Measurements from ENCODE around the gene DSE.
"Not testable (repeated sequence)": the region's sequence is repeated elsewhere in the genome, so short reads cannot be mapped to it uniquely, and the experiment has no call there.

The DSE gene

DNA sequence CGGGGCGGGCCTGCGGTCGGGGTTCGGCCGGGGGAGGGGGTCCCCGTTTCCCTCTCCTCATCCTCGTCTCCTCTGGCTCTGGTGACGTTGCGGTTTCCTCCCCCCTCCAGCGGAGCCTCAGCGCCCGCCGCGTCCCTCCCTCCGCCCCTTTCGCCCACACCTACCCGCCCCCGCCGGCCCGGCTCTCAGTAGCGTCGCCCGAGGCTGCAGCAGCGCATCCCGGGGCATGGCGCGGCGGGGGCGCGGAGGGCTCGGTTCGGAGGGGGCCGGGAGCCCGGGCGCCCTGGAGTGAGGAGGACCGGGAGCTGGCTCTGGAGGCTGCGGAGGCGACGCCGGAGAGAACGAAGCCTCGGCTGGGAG, at the start of gene DSE:
Gene DSE, plus strand, starts transcription at position 188 of the 360 bp plus-strand sequence. CDS start 28,304 bp downstream, outside the sequence.
- H3K9me3 Mint-ChIP-seq: no peaks in the 10 kb centered on the region
- peaks cover 5% of the 10 kb centered on the region for H3K4me1 Mint-ChIP-seq (ENCODE audit: low read depth)
- H3K36me3 Mint-ChIP-seq (ENCODE audit: low read depth): peaks cover 2% of the 10 kb centered on the region
- H3K27ac Mint-ChIP-seq: no peak within 1 kb of the TSS
- H3K4me3 Mint-ChIP-seq: peak within 1 kb of the TSS; percentile 71
- H3K27me3 Mint-ChIP-seq (ENCODE audit: low read depth): peaks cover 68% of the 10 kb centered on the region

- H3K9me3 Mint-ChIP-seq; H3K36me3 Mint-ChIP-seq (ENCODE audit: low read depth): not testable (repeated sequence)
Observed at GRCh38 chr6:116321933-116322332, 48.8 kb upstream of the DSE start.

GRCh38 chr6:116323863-116324262, 46.9 kb upstream of the DSE start:
- H3K27ac Mint-ChIP-seq: no peak overlapping the region
- H3K4me1 Mint-ChIP-seq (ENCODE audit: low read depth): no peaks in the 10 kb centered on the region
- no peaks in the 10 kb centered on the region for H3K9me3 Mint-ChIP-seq
- H3K4me3 Mint-ChIP-seq: no peak overlapping the region
- no peaks in the 10 kb centered on the region for H3K36me3 Mint-ChIP-seq (ENCODE audit: low read depth)
- no peaks in the 10 kb centered on the region for H3K27me3 Mint-ChIP-seq (ENCODE audit: low read depth)

More at GRCh38 chr6:116321933-116322332, 48.8 kb upstream of the DSE start:
- H3K4me3 Mint-ChIP-seq; H3K4me1 Mint-ChIP-seq (ENCODE audit: low read depth); H3K27ac Mint-ChIP-seq; H3K27me3 Mint-ChIP-seq (ENCODE audit: low read depth): not testable (repeated sequence)

GRCh38 chr6:116325634-116326132, 45.1 kb upstream of the DSE start:
- not testable (repeated sequence) for H3K4me3 Mint-ChIP-seq; H3K36me3 Mint-ChIP-seq (ENCODE audit: low read depth); H3K4me1 Mint-ChIP-seq (ENCODE audit: low read depth); H3K9me3 Mint-ChIP-seq; H3K27ac Mint-ChIP-seq; H3K27me3 Mint-ChIP-seq (ENCODE audit: low read depth)

GRCh38 chr6:116326181-116326671, 44.5 kb upstream of the DSE start:
- Mint-ChIP-seq H3K4me1 (ENCODE audit: low read depth) (no peaks in the 10 kb centered on the region), H3K4me3 (no peak overlapping the region), H3K27ac (no peak overlapping the region), H3K36me3 (ENCODE audit: low read depth) (no peaks in the 10 kb centered on the region), H3K9me3 (no peaks in the 10 kb centered on the region), H3K27me3 (ENCODE audit: low read depth) (no peaks in the 10 kb centered on the region)

DNA sequence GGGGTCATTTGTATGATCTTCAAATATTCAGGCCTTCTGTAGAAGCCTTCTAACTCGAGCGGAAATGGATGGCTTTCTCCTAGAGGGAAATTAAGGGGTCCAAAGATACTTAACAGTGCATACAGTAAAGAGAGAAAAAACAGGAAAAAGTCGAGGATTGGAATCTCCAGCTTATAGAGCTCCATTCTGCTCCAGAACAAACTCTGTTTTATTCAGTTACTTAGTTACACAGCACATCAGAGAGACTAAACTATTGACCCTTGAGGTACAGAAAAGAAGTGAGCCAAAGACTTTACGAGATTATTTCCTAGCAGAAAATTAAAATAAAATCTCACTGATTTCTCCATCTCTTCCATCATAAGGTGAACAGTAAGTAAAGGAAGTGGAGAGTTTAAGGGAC, 43.8 kb upstream of the DSE start:
- Mint-ChIP-seq H3K36me3 (ENCODE audit: low read depth) (no peaks in the 10 kb centered on the region), H3K4me1 (ENCODE audit: low read depth) (no peaks in the 10 kb centered on the region), H3K4me3 (no peak overlapping the region), H3K9me3 (no peaks in the 10 kb centered on the region), H3K27ac (no peak overlapping the region), H3K27me3 (ENCODE audit: low read depth) (no peaks in the 10 kb centered on the region)

DNA sequence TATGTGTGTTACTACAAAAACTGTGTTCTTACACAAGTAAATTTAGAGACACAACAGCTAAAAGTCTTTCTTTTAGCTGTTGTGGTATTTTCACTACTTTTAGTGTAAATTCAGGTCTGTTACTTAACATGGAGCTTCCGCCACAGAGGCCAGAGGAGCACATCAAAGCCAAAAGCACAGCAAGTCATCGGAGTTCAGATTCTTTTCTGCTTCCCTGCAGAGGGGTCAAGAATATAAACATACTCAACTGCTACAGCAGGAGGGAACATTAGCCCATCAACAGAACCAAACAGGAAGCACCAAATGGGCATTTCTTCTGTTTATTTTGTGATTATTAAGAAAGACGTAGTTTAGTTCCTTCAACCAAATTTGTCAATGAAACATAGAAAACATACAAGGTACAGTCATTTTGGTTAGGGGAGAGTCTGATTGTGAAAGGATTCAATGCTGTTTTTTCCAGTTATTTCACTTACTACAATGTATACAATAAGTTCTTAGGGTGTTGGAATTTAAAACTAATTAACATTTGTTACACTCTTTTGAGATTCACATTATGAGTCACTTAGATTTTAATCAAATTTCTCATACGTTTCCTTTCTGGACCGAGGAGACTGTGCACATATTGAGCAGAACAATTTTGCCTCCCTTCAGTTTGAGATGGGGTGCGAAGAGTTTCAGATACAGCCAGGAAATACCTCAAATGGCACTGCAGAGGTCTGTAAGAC, 42.8 kb upstream of the DSE start:
- Mint-ChIP-seq H3K27ac (no peak overlapping the region), H3K9me3 (no peaks in the 10 kb centered on the region), H3K27me3 (ENCODE audit: low read depth) (no peaks in the 10 kb centered on the region), H3K4me3 (no peak overlapping the region), H3K4me1 (ENCODE audit: low read depth) (no peaks in the 10 kb centered on the region), H3K36me3 (ENCODE audit: low read depth) (no peaks in the 10 kb centered on the region)

- Mint-ChIP-seq H3K9me3 (no peaks in the 10 kb centered on the region), H3K36me3 (ENCODE audit: low read depth) (no peaks in the 10 kb centered on the region), H3K27me3 (ENCODE audit: low read depth) (no peaks in the 10 kb centered on the region), H3K4me1 (ENCODE audit: low read depth) (no peaks in the 10 kb centered on the region), H3K4me3 (no peak overlapping the region), H3K27ac (no peak overlapping the region)
Observed at GRCh38 chr6:116328528-116328903, 42.2 kb upstream of the DSE start.

DNA sequence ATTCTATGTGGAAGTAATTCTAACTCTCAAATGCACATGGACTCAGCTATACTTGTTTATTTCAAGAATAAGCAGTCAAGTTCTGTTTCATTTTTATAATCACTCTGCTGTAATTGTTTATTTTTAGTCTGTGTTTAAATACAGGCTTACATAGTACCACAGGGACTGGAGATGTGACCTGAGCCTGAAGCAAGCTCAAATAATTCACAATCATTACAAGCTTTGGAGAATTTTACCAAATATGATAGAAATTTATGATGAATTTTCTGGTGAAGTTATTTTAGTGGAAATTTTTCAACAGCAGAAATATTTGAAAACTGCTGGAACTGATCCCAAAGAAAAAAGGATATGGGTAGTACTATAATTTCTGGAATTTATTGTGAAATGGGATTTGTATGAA, 41.6 kb upstream of the DSE start:
- H3K9me3 Mint-ChIP-seq: no peaks in the 10 kb centered on the region
- H3K36me3 Mint-ChIP-seq (ENCODE audit: low read depth): no peaks in the 10 kb centered on the region
- no peaks in the 10 kb centered on the region for H3K27me3 Mint-ChIP-seq (ENCODE audit: low read depth)
- no peak overlapping the region for H3K4me3 Mint-ChIP-seq
- H3K27ac Mint-ChIP-seq: no peak overlapping the region
- no peaks in the 10 kb centered on the region for H3K4me1 Mint-ChIP-seq (ENCODE audit: low read depth)

DNA sequence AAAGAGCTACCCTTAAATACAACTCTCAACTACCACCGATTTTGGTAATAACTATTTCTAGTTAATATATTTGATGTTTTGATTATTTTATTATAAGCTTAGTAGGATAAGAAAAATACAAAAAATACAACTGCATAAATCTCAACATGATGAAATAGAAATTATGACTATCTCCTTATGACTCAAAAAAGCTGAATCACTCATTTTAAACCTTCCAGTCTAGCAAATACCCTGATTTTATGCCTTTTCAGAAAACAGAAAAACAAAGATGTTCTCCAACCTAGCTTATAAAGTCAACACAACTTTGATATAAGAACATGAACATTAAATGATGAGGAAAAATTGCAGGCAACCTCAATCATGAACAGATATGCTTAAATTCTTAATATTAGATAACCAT, 40.2 kb upstream of the DSE start:
- Mint-ChIP-seq H3K4me3 (no peak overlapping the region), H3K27ac (no peak overlapping the region), H3K4me1 (ENCODE audit: low read depth) (no peaks in the 10 kb centered on the region), H3K9me3 (peaks cover 4% of the 10 kb centered on the region), H3K36me3 (ENCODE audit: low read depth) (no peaks in the 10 kb centered on the region), H3K27me3 (ENCODE audit: low read depth) (no peaks in the 10 kb centered on the region)

GRCh38 chr6:116332096-116332495, 38.7 kb upstream of the DSE start:
- Mint-ChIP-seq H3K4me3 (no peak overlapping the region), H3K9me3 (peaks cover 4% of the 10 kb centered on the region)

GRCh38 chr6:116334638-116335409, 35.9 kb upstream of the DSE start:
- H3K4me1 Mint-ChIP-seq (ENCODE audit: low read depth); H3K27me3 Mint-ChIP-seq (ENCODE audit: low read depth); H3K36me3 Mint-ChIP-seq (ENCODE audit: low read depth); H3K9me3 Mint-ChIP-seq; H3K27ac Mint-ChIP-seq; H3K4me3 Mint-ChIP-seq: not testable (repeated sequence)

More at GRCh38 chr6:116332096-116332495, 38.7 kb upstream of the DSE start:
- Mint-ChIP-seq H3K27ac (no peak overlapping the region), H3K4me1 (ENCODE audit: low read depth) (no peaks in the 10 kb centered on the region), H3K27me3 (ENCODE audit: low read depth) (no peaks in the 10 kb centered on the region), H3K36me3 (ENCODE audit: low read depth) (no peaks in the 10 kb centered on the region)

- Mint-ChIP-seq H3K9me3 (peaks cover 4% of the 10 kb centered on the region), H3K27ac (no peak overlapping the region), H3K36me3 (ENCODE audit: low read depth) (no peaks in the 10 kb centered on the region), H3K4me3 (no peak overlapping the region), H3K4me1 (ENCODE audit: low read depth) (no peaks in the 10 kb centered on the region), H3K27me3 (ENCODE audit: low read depth) (no peaks in the 10 kb centered on the region)
Observed at GRCh38 chr6:116335612-116336215, 35.0 kb upstream of the DSE start.

DNA sequence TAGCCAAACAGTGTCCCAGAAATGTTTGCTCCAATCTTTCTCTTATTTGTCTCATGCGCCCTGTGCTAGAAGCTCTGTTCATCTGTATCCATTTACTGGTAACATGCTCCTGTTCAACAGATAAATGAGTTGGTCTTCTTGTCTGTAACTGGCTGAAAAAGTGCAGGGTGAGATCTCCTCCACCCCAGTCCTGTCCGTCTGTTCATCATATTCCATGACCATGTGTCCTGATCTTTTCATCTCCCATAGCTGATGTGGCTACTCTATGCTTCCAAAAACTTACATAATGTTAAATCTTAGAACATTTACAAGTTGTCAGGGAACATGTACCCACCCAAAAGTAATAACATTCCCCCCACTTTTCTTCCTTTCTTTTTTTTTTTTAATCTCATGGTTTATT, 31.8 kb upstream of the DSE start:
- Mint-ChIP-seq H3K27ac (no peak overlapping the region), H3K36me3 (ENCODE audit: low read depth) (no peaks in the 10 kb centered on the region), H3K4me1 (ENCODE audit: low read depth) (no peaks in the 10 kb centered on the region), H3K9me3 (peaks cover 4% of the 10 kb centered on the region), H3K4me3 (no peak overlapping the region), H3K27me3 (ENCODE audit: low read depth) (no peaks in the 10 kb centered on the region)

- H3K27ac Mint-ChIP-seq; H3K4me3 Mint-ChIP-seq; H3K36me3 Mint-ChIP-seq (ENCODE audit: low read depth); H3K27me3 Mint-ChIP-seq (ENCODE audit: low read depth); H3K4me1 Mint-ChIP-seq (ENCODE audit: low read depth); H3K9me3 Mint-ChIP-seq: not testable (repeated sequence)
Observed at GRCh38 chr6:116340625-116341024, 30.1 kb upstream of the DSE start.

Data from T-helper 1 cell treated with Interleukin-12 subunit alpha and Interleukin-12 subunit beta and Interleukin-4 antibody, amounts not matched to agents 30 μg/mL and 1 μg/mL, for 36 hours (primary cell).